ENCODE data around the gene ZNF827.

Gene ZNF827

DNA sequence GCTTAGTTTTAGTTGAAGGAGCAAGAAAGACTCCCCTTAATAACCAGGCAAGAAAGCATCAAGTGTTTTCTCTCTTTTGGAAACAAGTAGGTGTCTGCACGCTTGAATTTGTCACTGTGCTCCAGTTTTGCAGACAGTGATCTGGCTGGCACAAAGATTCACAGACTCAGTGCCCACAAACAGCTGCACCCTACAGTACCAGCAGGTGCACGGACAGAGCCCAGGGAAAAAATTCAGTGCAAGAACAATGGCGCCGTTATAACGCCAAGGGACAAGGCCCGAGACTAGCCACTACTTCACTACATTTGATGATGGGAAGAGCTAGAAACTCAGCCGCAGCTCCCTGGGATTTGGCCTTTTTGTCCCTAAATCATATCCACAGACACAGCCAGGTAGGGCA is 56.0 kb downstream of the ZNF827 start:
- Histone ChIP-seq H3K9me3 (ENCODE audit: control insufficient read depth, insufficient read depth, low read length) (no peaks in the 10 kb centered on the region), H3K4me1 (ENCODE audit: control insufficient read depth, low read length) (peaks cover 37% of the 10 kb centered on the region), H3K36me3 (ENCODE audit: control insufficient read depth, low read length) (peaks cover 80% of the 10 kb centered on the region), H3K79me2 (ENCODE audit: control insufficient read depth, low read length) (peaks cover 59% of the 10 kb centered on the region), H3K9me2 (replicated peaks; ENCODE audit: control insufficient read depth, low read length) (no peaks in the 10 kb centered on the region), H3K27me3 (ENCODE audit: control insufficient read depth, low read length) (no peaks in the 10 kb centered on the region), H3K27ac (ENCODE audit: low read depth, low read length) (no peak overlapping the region), H3K4me2 (ENCODE audit: low read length) (peak overlapping the region; percentile 46), H3K4me3 (ENCODE audit: low read length) (peak overlapping the region; percentile 20; the same call in 1 of the 2 replicates), H4K20me1 (ENCODE audit: control insufficient read depth, insufficient read depth, low read depth, low read length) (peaks cover 25% of the 10 kb centered on the region; the same call in 1 of the 2 replicates), H3F3A (ENCODE audit: control insufficient read depth, insufficient read depth) (no peaks in the 10 kb centered on the region; the same call in 1 of the 2 replicates)
- no peak for TF ChIP-seq EZH2phosphoT487 (IDR thresholded peaks at IDR 0.05; ENCODE audit: borderline replicate concordance, low read length)
- TF ChIP-seq, protein P1, sequence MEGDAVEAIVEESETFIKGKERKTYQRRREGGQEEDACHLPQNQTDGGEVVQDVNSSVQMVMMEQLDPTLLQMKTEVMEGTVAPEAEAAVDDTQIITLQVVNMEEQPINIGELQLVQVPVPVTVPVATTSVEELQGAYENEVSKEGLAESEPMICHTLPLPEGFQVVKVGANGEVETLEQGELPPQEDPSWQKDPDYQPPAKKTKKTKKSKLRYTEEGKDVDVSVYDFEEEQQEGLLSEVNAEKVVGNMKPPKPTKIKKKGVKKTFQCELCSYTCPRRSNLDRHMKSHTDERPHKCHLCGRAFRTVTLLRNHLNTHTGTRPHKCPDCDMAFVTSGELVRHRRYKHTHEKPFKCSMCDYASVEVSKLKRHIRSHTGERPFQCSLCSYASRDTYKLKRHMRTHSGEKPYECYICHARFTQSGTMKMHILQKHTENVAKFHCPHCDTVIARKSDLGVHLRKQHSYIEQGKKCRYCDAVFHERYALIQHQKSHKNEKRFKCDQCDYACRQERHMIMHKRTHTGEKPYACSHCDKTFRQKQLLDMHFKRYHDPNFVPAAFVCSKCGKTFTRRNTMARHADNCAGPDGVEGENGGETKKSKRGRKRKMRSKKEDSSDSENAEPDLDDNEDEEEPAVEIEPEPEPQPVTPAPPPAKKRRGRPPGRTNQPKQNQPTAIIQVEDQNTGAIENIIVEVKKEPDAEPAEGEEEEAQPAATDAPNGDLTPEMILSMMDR (IDR thresholded peaks at IDR 0.05; ENCODE audit: low read depth, low read length, poor library complexity, severe bottlenecking): no peak

DNA sequence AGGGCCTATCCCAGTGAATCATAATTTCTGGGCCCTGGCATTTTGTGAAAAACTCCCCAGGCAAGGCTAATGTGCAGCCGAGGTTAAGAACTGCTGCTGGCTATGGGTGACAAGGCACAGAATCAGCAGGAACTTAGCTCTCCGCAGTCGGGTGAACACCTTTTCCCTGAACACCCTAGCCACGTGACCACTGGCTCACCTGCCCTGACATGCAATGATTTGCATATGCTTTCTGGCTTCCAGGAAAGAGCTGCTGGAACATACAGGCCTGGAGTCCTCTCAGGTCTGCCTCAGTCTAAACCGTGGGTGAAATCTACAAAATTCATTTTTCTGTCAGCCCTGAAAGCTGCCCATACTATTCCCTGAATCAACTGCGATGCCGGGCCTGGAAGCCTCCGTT is 56.6 kb downstream of the ZNF827 start:
- peak overlapping the region; percentile 20 for H3K4me3 ChIP-seq (ENCODE audit: low read length)
- H3K4me2 ChIP-seq (ENCODE audit: low read length): peak overlapping the region; percentile 46

DNA sequence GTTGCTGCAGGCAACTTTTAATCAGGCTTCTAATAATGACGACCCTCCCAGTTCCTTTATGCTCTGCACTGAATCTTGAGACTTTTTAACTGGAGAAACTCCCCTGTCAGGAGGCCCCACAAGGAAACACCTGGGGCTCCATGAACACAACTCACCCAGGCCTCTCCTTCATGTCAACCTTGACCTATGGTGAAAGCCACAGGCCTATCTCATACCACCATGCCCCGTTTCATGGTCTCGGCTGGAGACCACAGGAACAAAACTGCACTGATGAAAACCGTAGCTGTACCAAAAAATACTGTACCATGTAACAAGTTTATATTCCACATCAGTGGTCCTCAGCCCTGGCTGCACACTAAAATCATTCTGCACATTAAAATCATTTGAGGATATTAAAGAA is 57.0 kb downstream of the ZNF827 start:
- Histone ChIP-seq H3K9me2 (replicated peaks; ENCODE audit: control insufficient read depth, low read length) (no peaks in the 10 kb centered on the region), H3K4me2 (ENCODE audit: low read length) (no peak overlapping the region; the same call in 1 of the 2 replicates), H3K36me3 (ENCODE audit: control insufficient read depth, low read length) (peaks cover 78% of the 10 kb centered on the region), H3K4me3 (ENCODE audit: low read length) (no peak overlapping the region), H3K27me3 (ENCODE audit: control insufficient read depth, low read length) (no peaks in the 10 kb centered on the region), H3K27ac (ENCODE audit: low read depth, low read length) (no peak overlapping the region), H3K9me3 (ENCODE audit: control insufficient read depth, insufficient read depth, low read length) (no peaks in the 10 kb centered on the region), H3F3A (ENCODE audit: control insufficient read depth, insufficient read depth) (no peaks in the 10 kb centered on the region; the same call in 1 of the 2 replicates), H4K20me1 (ENCODE audit: control insufficient read depth, insufficient read depth, low read depth, low read length) (peaks cover 24% of the 10 kb centered on the region; the same call in 1 of the 2 replicates), H3K4me1 (ENCODE audit: control insufficient read depth, low read length) (peaks cover 29% of the 10 kb centered on the region), H3K79me2 (ENCODE audit: control insufficient read depth, low read length) (peaks cover 54% of the 10 kb centered on the region)
- TF ChIP-seq, protein P1 (IDR thresholded peaks at IDR 0.05; ENCODE audit: low read depth, low read length, poor library complexity, severe bottlenecking): no peak
- TF ChIP-seq EZH2phosphoT487 (IDR thresholded peaks at IDR 0.05; ENCODE audit: borderline replicate concordance, low read length): no peak

More for the DNA sequence above, 56.6 kb downstream of the ZNF827 start:
- H3F3A ChIP-seq (ENCODE audit: control insufficient read depth, insufficient read depth): no peaks in the 10 kb centered on the region; the same call in 1 of the 2 replicates
- peaks cover 76% of the 10 kb centered on the region for H3K36me3 ChIP-seq (ENCODE audit: control insufficient read depth, low read length)
- no peaks in the 10 kb centered on the region for H3K9me2 ChIP-seq (replicated peaks; ENCODE audit: control insufficient read depth, low read length)
- H3K79me2 ChIP-seq (ENCODE audit: control insufficient read depth, low read length): peaks cover 55% of the 10 kb centered on the region
- peaks cover 24% of the 10 kb centered on the region; the same call in 1 of the 2 replicates for H4K20me1 ChIP-seq (ENCODE audit: control insufficient read depth, insufficient read depth, low read depth, low read length)
- TF ChIP-seq, protein P1 (IDR thresholded peaks at IDR 0.05; ENCODE audit: low read depth, low read length, poor library complexity, severe bottlenecking): no peak
- no peak for TF ChIP-seq EZH2phosphoT487 (IDR thresholded peaks at IDR 0.05; ENCODE audit: borderline replicate concordance, low read length)
- H3K9me3 ChIP-seq (ENCODE audit: control insufficient read depth, insufficient read depth, low read length): no peaks in the 10 kb centered on the region
- H3K27me3 ChIP-seq (ENCODE audit: control insufficient read depth, low read length): no peaks in the 10 kb centered on the region
- peaks cover 32% of the 10 kb centered on the region for H3K4me1 ChIP-seq (ENCODE audit: control insufficient read depth, low read length)
- no peak overlapping the region for H3K27ac ChIP-seq (ENCODE audit: low read depth, low read length)
